Left colon (tissue), 2 donors: ENCODE results near the gene GRIN2A. TPM values are rescaled to one million over a fixed set of nuclear protein-coding genes. Genes with fewer than 3 reads are reported as not detected.

ENCODE experiments used
- total RNA-seq, 2 donors: library from RNA; stranded (reverse); fragmentation: NEBNext Ultra II Directional; extraction: Animal tissue kit (Norgen Biotek cat#: 25700); gene quantifications; one replicate each; pipeline ENCODE4 v1.2.1, GENCODE V29; 2021
- donor health status: DM: no; HTN: no; CAD: no.
- donor health status: DM: yes; HTN: yes; CAD: no.

The GRIN2A gene
- total RNA-seq, 2 donors from 2014 or later: 0.24 to 0.78 TPM

Other genes starting within 250 kb of the GRIN2A start
- 1 to 10 TPM; 8.2 to 8.6 TPM for gene ATF7IP2, start 203.6 kb upstream of the GRIN2A start, total RNA-seq